Osteoblast (primary cell): ENCODE data around the gene SORCS3. TPM values are rescaled to one million over a fixed set of nuclear protein-coding genes. Genes with fewer than 3 reads are reported as not detected.

Experiments used
- DNase-seq: peaks from one replicate; pipeline ENCODE4 v3.0.0; 2011; ENCODE audit warnings: low spot score, mixed read lengths; ENCODE audit not compliant: insufficient read length; ENCODE audit errors: missing footprints
- H2AFZ ChIP-seq: 2 replicates; pipeline ENCODE4 v1.6.0; 2011; ENCODE audit warnings: mild to moderate bottlenecking, low read length
- H3K27ac ChIP-seq: 2 replicates; pipeline ENCODE4 v1.5.1; 2011; ENCODE audit warnings: mild to moderate bottlenecking, low read depth, low read length, moderate library complexity
- H3K27me3 ChIP-seq: 2 replicates; pipeline ENCODE4 v1.6.0; 2012; ENCODE audit warnings: mild to moderate bottlenecking, control low read depth, inconsistent platforms, low read length, moderate library complexity; ENCODE audit not compliant: insufficient read depth
- H3K36me3 ChIP-seq: 2 replicates; pipeline ENCODE4 v1.5.1; 2011; ENCODE audit warnings: mild to moderate bottlenecking, low read length, control low read depth, moderate library complexity; ENCODE audit not compliant: insufficient read depth
- H3K4me1 ChIP-seq: 2 replicates; pipeline ENCODE4 v1.5.1; 2011; ENCODE audit warnings: mild to moderate bottlenecking, low read length, control low read depth, moderate library complexity; ENCODE audit not compliant: insufficient read depth
- H3K4me2 ChIP-seq: 2 replicates; pipeline ENCODE4 v1.6.0; 2011; ENCODE audit warnings: mild to moderate bottlenecking, low read length; ENCODE audit not compliant: insufficient read depth
- H3K4me3 ChIP-seq: fragments of 200-600 bp; sonication (generic); 3 replicates; pipeline ENCODE4 v1.5.1; 2012; ENCODE audit warnings: mild to moderate bottlenecking, low read length, inconsistent platforms; ENCODE audit not compliant: insufficient read depth
- H3K79me2 ChIP-seq: 2 replicates; pipeline ENCODE4 v1.6.0; 2012; ENCODE audit warnings: mild to moderate bottlenecking, low read length, control low read depth, inconsistent platforms; ENCODE audit not compliant: insufficient read depth
- H3K9me3 ChIP-seq: 2 replicates; pipeline ENCODE4 v1.5.1; 2011; ENCODE audit warnings: low read depth, low read length, control low read depth
- H4K20me1 ChIP-seq: 2 replicates; pipeline ENCODE4 v1.6.0; 2012; ENCODE audit warnings: mild to moderate bottlenecking, low read length, control low read depth; ENCODE audit not compliant: insufficient read depth
- total RNA-seq: library from RNA; depleted of rRNA; stranded (reverse); fragments of >200 nt; gene quantifications from 2 replicates; pipeline ENCODE4 v1.2.3, GENCODE V29; 2012
- TF ChIP-seq, protein P1 (sequence below): IDR thresholded peaks from 2 replicates; pipeline ENCODE4 v1.5.1; 2011; ENCODE audit warnings: mild to moderate bottlenecking, low read depth, low read length, moderate library complexity; ENCODE audit errors: extremely low read depth

The SORCS3 gene
- total RNA-seq, 1 donor = not detected

GRCh38 chr10:104640339-104641186, 527 bp upstream of the SORCS3 start:
- Histone ChIP-seq H3K79me2 (no peaks in the 10 kb centered on the region), H2AFZ (no peak overlapping the region), H3K4me2 (no peak overlapping the region), H3K27me3 (peaks cover 29% of the 10 kb centered on the region), H3K4me3 (no peak overlapping the region), H4K20me1 (no peaks in the 10 kb centered on the region), H3K27ac (no peak overlapping the region), H3K9me3 (no peaks in the 10 kb centered on the region), H3K4me1 (no peaks in the 10 kb centered on the region), H3K36me3 (no peaks in the 10 kb centered on the region)
- DNase-seq = no peak
- TF ChIP-seq, protein P1, sequence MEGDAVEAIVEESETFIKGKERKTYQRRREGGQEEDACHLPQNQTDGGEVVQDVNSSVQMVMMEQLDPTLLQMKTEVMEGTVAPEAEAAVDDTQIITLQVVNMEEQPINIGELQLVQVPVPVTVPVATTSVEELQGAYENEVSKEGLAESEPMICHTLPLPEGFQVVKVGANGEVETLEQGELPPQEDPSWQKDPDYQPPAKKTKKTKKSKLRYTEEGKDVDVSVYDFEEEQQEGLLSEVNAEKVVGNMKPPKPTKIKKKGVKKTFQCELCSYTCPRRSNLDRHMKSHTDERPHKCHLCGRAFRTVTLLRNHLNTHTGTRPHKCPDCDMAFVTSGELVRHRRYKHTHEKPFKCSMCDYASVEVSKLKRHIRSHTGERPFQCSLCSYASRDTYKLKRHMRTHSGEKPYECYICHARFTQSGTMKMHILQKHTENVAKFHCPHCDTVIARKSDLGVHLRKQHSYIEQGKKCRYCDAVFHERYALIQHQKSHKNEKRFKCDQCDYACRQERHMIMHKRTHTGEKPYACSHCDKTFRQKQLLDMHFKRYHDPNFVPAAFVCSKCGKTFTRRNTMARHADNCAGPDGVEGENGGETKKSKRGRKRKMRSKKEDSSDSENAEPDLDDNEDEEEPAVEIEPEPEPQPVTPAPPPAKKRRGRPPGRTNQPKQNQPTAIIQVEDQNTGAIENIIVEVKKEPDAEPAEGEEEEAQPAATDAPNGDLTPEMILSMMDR = no peak

GRCh38 chr10:104641937-104642657, 1.0 kb downstream of the SORCS3 start:
- Histone ChIP-seq H3K4me3 (no peak overlapping the region), H3K4me2 (no peak overlapping the region), H2AFZ (no peak overlapping the region)

GRCh38 chr10:104642658-104643302, 1.7 kb downstream of the SORCS3 start:
- Histone ChIP-seq H3K27me3 (peaks cover 29% of the 10 kb centered on the region), H3K36me3 (no peaks in the 10 kb centered on the region), H3K4me2 (no peak overlapping the region), H2AFZ (no peak overlapping the region), H3K4me3 (no peak overlapping the region), H4K20me1 (no peaks in the 10 kb centered on the region), H3K9me3 (no peaks in the 10 kb centered on the region), H3K4me1 (no peaks in the 10 kb centered on the region), H3K79me2 (no peaks in the 10 kb centered on the region), H3K27ac (no peak overlapping the region)
- DNase-seq = peak; percentile 79
- TF ChIP-seq, protein P1 = no peak

More at GRCh38 chr10:104641937-104642657, 1.0 kb downstream of the SORCS3 start:
- H3K79me2 ChIP-seq = no peaks in the 10 kb centered on the region
- no peak overlapping the region for H3K27ac ChIP-seq
- TF ChIP-seq, protein P1 = no peak
- no peaks in the 10 kb centered on the region for H3K4me1 ChIP-seq
- H3K27me3 ChIP-seq = peaks cover 29% of the 10 kb centered on the region
- peak; percentile 65 for DNase-seq
- no peaks in the 10 kb centered on the region for H3K9me3 ChIP-seq
- no peaks in the 10 kb centered on the region for H4K20me1 ChIP-seq
- H3K36me3 ChIP-seq = no peaks in the 10 kb centered on the region
